Activated T-cell treated with anti-CD3 and anti-CD28 coated beads, Interleukin-2, amount 50 U/mL, for 48 hours (primary cell): Measurements from ENCODE around the gene DHRS3.
"Not testable (repeated sequence)": the region's sequence is repeated elsewhere in the genome, so short reads cannot be mapped to it uniquely, and the experiment has no call there.

ENCODE experiments used
- DNase-seq, 2 experiments: peaks; one replicate each; pipeline ENCODE4 v3.0.0-alpha.2; 2020

Gene DHRS3, protein sequence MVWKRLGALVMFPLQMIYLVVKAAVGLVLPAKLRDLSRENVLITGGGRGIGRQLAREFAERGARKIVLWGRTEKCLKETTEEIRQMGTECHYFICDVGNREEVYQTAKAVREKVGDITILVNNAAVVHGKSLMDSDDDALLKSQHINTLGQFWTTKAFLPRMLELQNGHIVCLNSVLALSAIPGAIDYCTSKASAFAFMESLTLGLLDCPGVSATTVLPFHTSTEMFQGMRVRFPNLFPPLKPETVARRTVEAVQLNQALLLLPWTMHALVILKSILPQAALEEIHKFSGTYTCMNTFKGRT

DNA sequence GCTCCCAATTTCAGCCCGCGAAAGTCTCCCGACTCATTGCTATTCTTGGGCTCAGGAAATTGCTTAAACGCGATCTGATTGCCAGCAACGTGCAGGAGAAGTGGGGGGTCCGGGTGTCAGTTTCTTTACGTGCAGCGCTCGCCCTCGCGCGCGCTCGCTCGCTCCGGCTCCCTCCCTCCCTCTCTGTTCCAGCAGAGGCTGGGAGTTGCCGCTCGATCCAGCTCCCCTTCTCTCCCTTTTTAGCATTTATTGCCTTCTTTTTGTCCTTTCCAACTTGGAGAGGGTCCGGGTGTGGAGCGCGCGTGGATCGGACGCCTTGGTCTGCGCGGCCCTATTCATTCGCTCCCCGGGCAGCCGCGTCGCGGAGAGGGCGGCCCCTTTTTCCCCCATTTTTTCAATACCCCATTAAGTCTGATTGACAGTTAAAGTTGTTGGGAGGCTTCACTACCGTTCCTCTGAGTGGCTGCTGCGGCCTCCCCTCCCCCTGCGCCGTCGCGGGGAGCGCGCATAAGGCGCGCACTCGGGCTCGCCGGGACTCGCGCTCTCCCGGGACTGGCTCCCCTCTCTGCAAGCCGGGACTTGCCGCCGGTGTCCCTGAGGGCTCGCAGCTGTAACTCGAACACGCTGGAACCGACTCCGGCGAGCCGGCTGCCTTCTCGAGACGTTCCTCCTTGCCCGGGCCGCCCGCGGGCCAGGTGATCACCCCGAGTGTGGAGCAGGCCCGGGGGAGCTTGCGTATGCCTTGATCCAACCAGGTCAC, at the start of gene DHRS3:
TSS of gene DHRS3 (minus strand) at position 310 of the 760 bp plus-strand sequence. CDS start 862 bp downstream, outside the sequence.
- DNase-seq = peak; percentile 80 to 84

DNA sequence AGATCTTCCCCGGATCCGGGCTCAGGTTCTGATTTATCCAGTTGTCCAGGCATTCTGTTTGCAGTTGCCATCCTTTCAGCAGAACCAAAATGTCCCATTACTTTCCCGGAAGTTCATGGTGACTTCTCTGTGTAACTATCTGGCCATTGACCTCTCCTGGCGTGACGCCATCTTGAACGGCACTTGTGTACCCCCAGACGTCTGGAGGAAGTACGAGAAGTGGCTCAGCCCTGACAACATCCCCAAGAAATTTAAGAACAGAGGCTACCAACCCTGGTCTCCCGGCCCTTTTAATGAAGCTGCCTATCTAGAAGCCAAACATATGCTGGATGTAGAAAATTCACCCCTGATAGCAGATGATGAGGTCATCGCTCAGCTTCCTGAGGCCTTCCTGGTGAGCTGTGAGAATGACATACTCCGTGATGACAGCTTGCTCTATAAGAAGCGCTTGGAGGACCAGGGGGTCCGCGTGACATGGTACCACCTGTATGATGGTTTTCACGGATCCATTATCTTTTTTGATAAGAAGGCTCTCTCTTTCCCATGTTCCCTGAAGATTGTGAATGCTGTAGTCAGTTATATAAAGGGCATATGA, 48.2 kb upstream of the DHRS3 start:
- no peak for DNase-seq

DNA sequence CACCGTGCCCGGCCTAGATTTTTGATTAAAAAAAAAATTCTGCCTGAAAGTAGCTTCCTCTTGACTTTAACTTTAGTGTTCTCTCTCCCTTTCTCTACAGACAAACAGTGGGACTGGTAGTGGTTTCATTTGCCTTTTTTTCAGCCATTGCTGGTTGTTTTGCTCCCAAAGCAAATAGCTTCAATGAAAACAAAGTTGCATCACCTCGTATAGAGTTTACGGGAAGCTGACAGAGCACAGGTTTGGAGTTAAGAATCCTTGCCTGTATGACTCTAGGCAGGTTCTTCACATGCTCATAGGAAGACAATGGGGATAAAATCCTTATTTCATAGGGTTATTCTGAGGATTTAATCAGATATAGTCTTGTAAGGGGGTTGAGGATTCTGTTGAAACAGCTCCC, 47.5 kb upstream of the DHRS3 start:
- no peak for DNase-seq

DNA sequence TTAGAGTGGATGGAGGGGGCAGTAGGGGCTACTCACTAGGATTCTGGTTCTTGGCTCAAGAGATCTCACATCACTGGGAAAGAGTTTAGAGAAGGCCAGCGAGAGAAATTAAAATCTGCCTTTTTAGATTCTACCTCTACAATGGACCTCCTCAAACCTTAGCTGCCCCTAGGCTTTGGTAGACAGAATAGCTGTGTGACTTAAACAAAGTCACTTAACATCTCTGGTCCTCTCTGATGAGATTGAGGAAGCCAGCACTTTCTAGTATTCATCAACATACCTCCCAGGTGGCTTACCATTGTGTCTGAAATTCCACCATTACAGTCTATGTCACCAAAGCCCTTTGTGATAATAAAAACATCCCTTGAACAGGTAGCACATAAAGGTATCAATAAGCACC, 44.5 kb upstream of the DHRS3 start:
- no peak for DNase-seq

DNA sequence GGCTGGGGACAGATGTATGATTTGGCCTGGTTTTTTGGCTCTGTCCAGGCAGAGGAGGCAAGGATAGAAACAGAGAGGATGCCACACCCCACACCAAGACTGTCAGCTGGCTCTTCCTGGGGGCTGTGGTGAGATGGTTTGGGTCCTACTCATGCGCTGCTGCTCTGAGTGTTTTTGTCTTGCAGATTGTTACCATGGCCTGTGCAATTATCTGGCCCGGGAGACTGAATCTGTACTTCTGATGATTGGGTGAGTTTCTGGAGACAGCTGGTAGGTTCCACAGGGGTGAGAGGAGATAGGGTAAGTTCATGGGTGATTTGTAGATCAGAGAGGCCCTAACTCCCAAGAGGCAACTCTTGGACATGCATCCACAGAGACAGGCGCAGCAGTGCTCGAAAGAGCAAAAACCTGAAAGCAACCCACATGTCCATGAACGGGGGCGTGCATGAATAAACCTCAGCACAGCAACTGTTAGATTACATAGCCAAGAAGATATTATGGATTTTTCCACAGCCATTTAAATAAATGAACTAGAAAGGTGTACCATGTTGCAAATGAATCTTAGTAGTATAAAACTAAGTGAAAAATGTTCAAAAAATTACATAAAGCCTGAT, 43.7 kb upstream of the DHRS3 start:
- DNase-seq = no peak

DNA sequence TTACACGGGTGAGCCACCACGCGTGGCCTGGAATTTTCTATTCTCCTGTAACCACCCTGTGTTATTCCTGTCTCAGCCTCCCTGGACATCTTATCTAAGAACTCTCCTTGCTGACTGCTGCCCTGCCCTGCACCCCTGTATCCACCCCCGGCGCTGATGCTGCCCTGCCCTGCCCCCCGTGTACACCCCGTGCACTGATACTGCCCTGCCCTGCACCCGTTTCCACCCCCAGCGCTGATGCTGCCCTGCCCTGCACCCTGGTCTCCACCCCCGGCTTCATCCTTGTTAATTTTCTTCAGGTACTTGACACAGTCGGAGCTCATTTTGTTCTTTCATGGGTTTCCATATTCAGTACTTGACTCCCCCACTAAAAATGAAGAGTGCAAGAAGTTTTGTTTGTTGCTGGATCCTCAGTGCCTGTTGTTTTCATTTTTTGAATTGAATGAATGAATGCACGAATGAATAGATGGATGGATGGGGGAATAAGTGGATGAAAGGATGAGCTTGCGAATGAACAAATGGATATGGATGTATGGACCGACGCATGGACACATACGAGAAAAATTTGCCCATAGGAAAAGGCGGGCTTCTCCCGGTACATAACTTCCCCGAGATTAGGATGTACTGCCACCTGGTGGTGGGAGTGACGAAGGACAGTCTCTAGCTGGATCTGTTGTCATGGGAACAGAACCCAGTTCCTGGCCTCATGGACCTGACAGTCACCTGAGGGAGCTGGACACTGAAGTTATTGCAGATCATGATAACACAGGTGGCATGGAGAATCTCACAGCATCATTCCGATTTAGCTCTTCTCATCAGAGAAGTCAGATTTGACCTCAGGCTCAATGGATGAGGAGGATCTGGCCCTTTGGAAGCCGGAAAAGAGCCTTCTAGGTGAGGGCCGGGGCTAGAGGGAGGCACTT, 40.8 kb upstream of the DHRS3 start:
- peak; percentile 77 to 82 for DNase-seq

DNA sequence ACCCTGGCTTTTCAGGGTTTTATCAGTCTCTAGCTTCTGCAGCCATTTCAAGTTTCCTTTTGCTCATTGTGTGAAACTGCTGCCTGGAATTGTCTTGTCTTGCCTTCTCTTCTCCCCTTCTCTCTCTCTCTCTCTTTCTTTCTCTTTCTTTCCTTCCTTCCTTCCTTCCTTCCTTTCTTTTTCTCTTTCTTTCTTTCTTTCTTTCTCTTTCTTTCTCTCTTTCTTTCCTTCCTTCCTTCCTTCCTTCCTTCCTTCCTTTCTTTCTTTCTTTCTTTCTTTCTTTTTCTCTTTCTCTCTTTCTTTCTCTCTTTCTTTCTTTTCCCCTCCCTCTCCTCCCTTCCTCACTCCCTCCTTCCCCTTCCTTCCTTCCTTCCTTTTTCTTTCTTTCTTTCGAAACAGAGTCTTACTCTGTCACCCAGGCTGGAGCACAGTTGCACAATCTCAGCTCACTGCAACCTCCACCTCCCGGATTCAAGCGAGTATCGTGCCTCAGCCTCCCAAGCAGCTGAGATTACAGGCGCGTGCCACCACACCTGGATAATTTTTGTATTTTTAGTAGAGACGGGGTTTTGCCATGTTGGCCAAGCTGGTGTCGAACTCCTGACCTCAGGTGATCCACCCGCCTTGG, 40.0 kb upstream of the DHRS3 start:
- DNase-seq = not testable (repeated sequence)

DNA sequence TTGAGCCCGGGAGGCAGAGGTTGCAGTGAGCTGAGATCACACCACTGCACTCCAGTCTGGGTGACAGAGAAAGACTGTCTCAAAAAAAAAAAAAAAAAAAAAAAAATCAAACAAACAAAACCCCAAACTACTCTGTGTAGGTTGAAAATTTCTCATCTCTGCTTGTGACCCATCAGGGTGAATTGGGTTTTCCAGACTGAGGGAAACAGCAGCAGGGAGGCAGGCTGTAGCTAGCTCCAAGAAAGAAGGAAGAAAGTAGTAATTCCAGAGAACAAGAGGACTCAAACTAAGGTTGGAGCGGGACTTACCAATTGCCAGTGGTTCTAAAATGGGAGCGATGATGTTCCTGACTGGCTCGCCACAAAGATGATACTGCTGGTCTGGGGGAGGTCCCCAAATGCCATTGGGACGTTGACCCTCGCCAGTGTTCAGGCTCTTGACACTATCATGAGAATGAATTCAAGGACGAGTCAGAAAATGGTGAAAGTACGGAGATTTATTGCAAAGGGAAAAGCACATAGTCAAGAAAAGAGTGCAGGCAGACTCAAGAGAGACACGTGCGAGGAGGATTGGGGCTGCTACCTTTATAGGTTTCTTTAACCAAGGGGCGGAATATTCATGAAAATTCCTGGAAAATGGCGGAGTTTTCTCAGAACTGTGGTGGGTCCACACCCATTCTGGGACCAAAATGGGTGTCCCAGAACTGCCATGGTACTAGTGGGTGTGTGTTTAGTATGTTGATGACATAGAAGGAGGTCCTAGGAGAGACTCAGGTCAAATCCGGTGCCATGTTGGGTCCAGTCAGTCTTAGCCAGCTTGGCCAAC, 39.3 kb upstream of the DHRS3 start:
- DNase-seq = no peak

DNA sequence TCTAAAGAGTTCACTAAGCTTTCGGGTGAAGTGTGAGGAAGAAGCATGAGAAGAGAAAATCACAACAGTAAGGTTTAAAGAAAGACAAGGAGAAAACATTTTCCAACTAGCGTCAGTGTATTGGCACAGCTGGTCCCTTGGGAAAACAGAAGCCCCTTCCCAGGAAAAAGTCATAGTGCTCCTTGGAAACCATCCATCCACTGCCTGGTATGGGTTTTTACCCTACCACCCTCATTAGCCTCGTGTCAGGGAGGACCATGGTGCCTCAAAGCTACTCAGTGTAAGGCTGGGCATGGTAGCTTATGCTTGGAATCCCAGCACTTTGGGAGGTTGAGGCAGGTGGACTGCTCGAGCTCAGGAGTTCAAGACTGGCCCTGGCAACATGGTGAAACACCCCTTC, 38.6 kb upstream of the DHRS3 start:
- DNase-seq = no peak

DNA sequence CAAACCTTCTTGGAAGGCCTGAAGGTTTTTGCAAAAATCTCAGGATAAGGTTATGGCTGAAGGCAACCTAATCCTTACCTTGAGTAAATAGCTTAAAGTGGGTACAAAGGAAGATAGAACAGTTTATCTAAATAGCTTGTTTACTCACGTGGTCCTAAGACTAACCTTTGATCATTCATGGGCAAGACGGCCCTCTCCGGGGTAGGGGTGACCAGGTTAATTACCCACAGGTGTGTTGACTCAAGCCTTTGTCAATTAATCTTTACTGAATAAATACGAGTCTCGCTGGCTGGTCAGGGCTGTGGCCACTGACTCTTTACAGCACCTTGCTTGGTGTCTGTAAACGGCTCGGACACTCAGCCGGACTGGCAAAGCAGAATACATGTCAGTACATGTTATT, 36.6 kb upstream of the DHRS3 start:
- DNase-seq = no peak

DNA sequence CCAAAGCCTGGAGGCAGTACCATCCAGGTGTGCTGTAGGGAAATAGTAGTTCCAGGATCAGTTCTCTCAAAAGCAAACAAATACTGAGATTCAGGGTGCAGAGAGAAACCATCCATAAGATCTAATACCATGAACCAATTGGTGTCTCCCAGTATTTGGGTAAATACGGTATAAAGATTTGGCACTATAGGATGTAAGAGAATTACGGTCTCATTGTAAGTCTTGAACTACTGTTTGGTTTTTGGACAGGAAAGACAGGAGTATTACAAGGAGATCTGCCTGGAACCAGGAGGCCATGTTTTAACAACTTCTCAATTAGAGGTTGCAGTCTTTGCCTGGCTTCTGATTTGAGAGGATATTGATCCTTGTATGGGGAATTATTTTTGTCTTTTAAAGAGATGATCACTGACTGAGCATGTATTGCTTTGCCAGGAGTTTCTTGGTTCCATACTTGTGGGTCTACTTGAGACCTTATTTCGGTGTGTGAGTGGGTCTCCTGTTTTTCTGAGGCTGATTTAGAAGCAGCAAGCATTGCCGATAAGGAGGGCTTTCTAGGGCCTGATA, 36.1 kb upstream of the DHRS3 start:
- DNase-seq = no peak

DNA sequence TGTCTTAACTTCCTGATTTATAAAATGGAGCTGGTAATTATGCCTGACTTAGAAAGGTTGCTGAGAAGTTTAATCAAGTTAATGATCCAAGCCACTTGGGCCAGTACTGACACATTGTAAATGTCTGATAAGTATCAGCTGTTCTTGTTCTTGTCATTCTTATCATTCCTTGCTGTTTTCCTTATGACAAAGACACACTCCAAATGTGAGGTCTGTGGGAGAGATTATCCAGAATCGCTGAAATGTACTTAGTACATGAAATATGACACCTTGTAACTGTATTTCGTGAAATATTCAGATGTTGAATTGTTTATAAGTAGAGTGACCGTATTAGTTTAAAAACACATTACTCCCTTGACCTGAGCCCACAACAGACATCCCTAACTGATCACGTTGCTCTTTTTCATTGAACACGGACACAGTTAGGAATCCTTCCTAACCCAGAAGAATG, 32.0 kb upstream of the DHRS3 start:
- no peak for DNase-seq

DNA sequence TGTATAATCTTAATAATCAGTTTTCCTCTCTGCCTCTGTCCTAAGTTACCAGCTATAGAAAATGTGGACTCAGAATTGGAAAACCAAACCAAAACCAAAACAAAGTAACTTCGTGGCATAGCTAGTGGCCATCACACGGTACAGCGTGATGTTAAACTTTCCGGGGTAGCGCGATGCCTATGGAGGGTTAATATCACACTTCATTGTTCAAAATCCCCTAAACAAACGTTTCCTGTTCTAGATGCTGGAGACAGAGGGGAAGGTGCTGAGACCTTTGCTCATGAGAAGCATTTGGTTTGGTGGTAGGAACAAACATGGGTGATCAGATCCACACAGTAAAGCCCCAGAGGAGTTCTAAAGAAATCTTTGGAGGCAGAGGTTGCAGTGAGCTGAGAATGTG, 30.7 kb upstream of the DHRS3 start:
- no peak for DNase-seq

DNA sequence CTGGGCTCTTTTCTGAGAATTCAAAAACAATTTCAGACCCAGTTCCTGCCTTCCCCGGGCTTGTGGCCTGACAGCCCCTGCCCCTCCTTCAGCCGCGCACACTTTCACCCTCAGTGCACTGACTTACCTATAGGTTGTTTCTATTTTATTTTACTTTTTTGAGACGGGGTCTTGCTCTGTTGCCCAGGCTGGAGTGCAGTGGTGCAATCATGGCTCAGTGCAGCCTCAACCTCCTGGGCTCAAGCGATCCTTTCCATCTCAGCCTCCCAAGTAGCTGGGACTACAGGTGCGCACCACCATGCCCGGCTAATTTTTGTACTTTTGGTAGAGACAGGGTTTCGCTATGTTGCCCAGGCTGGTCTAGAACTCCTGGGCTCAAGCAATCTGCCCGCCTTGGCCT, 27.4 kb upstream of the DHRS3 start:
- DNase-seq = not testable (repeated sequence)

DNA sequence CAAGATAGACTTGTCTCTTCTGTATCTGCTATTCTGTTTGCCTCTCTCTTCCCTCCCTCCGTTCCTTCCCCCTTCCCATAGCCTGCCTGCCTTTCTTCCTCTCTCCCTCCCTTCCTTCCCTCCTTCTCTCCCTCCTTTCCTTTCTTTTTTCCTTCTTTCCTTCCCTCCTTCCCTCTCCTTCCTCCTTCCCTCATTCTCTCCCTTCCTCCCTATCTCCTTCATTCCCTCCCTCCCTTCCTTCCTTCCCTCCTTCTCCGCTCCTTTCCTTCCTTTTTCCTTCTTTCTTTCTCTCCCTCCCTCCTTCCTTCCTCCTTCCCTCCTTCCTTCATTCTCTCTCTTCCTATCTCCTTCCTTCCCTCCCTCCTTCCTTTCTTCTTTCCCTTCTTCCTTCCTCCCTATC, 26.8 kb upstream of the DHRS3 start:
- DNase-seq = no peak

DNA sequence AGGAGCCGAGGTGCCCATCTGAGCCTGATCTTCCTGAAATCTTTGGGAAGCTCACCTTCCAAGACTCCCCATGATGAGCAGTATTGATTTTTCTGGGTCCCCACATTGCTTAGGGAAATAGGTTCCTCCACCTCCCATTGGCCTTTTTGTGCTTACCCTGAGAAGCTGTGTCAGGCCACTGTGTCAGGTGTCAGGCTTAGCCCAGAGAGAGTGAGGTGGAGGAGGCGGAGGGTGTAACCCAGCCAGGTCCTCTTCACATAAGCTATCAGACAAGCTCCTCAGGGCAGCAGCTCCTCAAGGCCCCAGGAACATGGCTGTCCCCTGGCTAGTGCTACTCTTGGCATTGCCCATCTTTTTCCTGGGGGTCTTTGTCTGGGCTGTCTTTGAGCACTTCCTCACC, 26.2 kb upstream of the DHRS3 start:
- no peak for DNase-seq

DNA sequence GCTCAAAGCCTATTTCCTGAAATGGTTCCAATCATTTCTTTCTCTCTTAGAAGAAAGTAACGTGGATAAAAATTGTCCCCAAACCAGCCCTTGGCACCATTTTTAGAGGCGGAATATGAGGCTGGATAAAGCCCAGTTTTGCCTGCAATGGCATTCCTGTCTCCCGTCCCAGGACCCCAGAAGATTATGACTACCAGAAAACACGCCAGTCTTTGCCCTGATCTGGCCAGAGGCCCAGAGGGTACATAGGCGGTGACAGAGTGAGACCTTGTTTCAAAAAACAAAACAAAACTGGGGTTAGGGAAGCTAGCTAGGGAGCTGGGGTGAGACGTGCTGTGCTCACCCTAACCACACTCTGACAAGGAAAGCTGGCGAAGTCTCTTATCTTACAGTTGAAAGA, 25.8 kb upstream of the DHRS3 start, which contains the start of gene AADACL4:
TSS of gene AADACL4 (plus strand) at position 301 of the 400 bp plus-strand sequence. CDS start 462 bp downstream, outside the sequence.
- DNase-seq = no peak

DNA sequence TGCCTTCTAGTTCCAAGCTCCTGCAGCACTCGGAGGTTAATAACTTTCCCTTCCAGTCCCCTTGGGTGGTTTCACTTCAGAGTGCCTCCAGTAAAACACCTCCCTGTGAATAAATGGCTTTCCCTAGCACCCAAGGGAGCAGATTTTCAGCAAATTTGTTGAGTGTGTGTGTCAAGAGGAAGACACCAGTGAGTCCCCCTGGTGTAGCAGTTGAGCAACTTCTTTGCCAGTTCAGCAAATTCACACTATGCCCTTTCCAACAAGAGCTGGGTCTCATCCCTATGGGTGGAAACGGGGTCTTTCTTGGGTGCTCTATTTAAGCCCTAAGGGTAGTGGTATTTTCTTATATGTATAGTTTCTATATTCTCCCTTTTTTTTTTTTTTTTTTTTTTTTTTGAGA, 25.1 kb upstream of the DHRS3 start:
- DNase-seq = no peak

DNA sequence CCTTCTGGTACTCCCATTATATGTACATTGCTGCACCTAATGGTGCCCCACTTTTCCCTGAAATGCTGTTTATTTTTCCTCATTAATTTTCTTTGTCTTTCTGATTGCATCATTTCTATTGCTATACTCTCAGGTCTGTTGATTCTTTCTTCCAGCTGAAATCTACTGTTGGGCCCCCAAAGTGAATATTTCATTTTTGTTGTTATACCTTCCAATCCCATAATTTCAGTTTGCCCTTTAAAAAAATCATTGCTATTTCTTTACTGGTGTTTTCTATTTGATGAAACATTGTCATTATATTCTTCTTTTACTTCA, 22.9 kb upstream of the DHRS3 start:
- no peak for DNase-seq

DNA sequence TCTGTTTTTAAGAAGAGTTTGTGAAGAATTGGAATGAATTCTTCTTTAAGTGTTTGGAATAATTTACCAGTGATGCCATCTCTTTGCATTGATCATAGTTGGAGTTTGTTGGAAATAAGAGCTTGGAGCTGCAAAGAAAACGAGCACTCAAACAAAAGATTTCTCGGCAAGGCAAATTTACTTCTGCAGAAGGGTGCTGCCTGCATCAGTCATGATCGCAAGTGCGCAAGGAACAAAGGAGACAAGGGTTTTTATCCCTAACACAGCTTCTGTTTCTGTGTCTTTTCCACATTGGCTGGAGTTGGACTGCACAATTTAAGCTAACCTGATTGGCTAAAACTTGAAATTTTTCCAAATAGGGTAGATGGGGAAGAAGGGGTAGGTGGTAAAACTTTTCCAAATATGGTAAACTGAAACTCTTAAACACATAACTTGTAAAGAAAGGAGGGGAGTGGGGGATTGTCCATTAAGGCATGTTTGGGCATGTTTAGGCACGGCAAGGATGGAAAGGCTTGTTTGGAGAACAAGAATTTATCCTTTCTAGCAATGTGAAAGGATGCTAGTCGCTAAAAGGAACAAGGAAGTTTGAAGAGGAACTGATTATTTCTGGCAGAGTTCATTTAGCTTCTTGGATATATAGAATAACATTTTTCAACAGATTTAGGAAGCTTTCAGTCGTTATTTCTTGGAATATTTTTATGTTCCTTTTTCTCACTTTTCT, 22.4 kb upstream of the DHRS3 start:
- no peak for DNase-seq
